Measurements from ENCODE around the gene BTNL3.

GRCh38 chr5:181047288-181047687 lies 58.6 kb downstream of the BTNL3 start:
- TF ChIP-seq, protein P1, sequence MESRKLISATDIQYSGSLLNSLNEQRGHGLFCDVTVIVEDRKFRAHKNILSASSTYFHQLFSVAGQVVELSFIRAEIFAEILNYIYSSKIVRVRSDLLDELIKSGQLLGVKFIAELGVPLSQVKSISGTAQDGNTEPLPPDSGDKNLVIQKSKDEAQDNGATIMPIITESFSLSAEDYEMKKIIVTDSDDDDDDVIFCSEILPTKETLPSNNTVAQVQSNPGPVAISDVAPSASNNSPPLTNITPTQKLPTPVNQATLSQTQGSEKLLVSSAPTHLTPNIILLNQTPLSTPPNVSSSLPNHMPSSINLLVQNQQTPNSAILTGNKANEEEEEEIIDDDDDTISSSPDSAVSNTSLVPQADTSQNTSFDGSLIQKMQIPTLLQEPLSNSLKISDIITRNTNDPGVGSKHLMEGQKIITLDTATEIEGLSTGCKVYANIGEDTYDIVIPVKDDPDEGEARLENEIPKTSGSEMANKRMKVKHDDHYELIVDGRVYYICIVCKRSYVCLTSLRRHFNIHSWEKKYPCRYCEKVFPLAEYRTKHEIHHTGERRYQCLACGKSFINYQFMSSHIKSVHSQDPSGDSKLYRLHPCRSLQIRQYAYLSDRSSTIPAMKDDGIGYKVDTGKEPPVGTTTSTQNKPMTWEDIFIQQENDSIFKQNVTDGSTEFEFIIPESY (IDR thresholded peaks at IDR 0.05), result no peak
- TF ChIP-seq, protein P2, sequence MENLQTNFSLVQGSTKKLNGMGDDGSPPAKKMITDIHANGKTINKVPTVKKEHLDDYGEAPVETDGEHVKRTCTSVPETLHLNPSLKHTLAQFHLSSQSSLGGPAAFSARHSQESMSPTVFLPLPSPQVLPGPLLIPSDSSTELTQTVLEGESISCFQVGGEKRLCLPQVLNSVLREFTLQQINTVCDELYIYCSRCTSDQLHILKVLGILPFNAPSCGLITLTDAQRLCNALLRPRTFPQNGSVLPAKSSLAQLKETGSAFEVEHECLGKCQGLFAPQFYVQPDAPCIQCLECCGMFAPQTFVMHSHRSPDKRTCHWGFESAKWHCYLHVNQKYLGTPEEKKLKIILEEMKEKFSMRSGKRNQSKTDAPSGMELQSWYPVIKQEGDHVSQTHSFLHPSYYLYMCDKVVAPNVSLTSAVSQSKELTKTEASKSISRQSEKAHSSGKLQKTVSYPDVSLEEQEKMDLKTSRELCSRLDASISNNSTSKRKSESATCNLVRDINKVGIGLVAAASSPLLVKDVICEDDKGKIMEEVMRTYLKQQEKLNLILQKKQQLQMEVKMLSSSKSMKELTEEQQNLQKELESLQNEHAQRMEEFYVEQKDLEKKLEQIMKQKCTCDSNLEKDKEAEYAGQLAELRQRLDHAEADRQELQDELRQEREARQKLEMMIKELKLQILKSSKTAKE (IDR thresholded peaks at IDR 0.05; ENCODE audit: low read depth, poor library complexity, severe bottlenecking), result no peak
- TF ChIP-seq ZNF217 (IDR thresholded peaks at IDR 0.05), result no peak
- no peak for TF ChIP-seq RAD21 (IDR thresholded peaks at IDR 0.05; ENCODE audit: insufficient read depth, low read depth, low read length)
- no peak for TF ChIP-seq MLLT1 (IDR thresholded peaks at IDR 0.05)
- TF ChIP-seq FOS (IDR thresholded peaks at IDR 0.05; ENCODE audit: borderline replicate concordance, extremely low read depth, insufficient read length), result no peak
- TF ChIP-seq POLR2AphosphoS2 (IDR thresholded peaks at IDR 0.05; ENCODE audit: low read depth, low read length), result no peak
- TF ChIP-seq ZZZ3 (IDR thresholded peaks at IDR 0.05; ENCODE audit: control insufficient read depth, insufficient read length, low read depth), result no peak
- no peak for TF ChIP-seq SP1 (IDR thresholded peaks at IDR 0.05; ENCODE audit: low read depth, low read length)
- TF ChIP-seq ZNF24 (IDR thresholded peaks at IDR 0.05), result no peak
- no peak for TF ChIP-seq POLR2A (IDR thresholded peaks at IDR 0.05; ENCODE audit: low read depth, low read length)
